ENCODE results near the gene RNF183.

Gene RNF183

GRCh38 chr9:113275157-113276131, 27.7 kb downstream of the RNF183 start, which contains the start of the genes CDC26 and PRPF4 (continued):
- no peak for TF ChIP-seq SALL2 (tag by site-specific recombination; IDR thresholded peaks at IDR 0.05; ENCODE audit: borderline replicate concordance)
- TF ChIP-seq KLF16 (tag by site-specific recombination; IDR thresholded peaks at IDR 0.05), result peak; percentile 50
- TF ChIP-seq ZNF138 (tag by site-specific recombination; IDR thresholded peaks at IDR 0.05; ENCODE audit: borderline replicate concordance), result no peak
- no peak for TF ChIP-seq BCL6B (tag by site-specific recombination; IDR thresholded peaks at IDR 0.05)
- 0 out of 2 replicates have a peak, but pooled peaks have one; percentile 50 for TF ChIP-seq KLF8 (tag by site-specific recombination; IDR thresholded peaks at IDR 0.05)
- TF ChIP-seq ZFP37 (tag by site-specific recombination; IDR thresholded peaks at IDR 0.05), result 0 out of 2 replicates have a peak, but pooled peaks have one; percentile 19
- no peak for TF ChIP-seq SETDB1 (IDR thresholded peaks at IDR 0.05; ENCODE audit: insufficient read length, low read length)
- no peak for TF ChIP-seq TCF7L2 (IDR thresholded peaks at IDR 0.05; ENCODE audit: borderline replicate concordance, low read depth, low read length)
- TF ChIP-seq ZNF501 (tag by site-specific recombination; IDR thresholded peaks at IDR 0.05), result peak; percentile 69
- no peak for TF ChIP-seq ZBTB7A (tag by site-specific recombination; IDR thresholded peaks at IDR 0.05; ENCODE audit: low read depth)
- no peak for TF ChIP-seq ZNF747 (tag by site-specific recombination; IDR thresholded peaks at IDR 0.05)
- TF ChIP-seq ZNF623 (tag by site-specific recombination; IDR thresholded peaks at IDR 0.05), result no peak
- TF ChIP-seq ZBTB21 (tag by site-specific recombination; IDR thresholded peaks at IDR 0.05), result peak; percentile 99
- TF ChIP-seq PATZ1 (tag by site-specific recombination; IDR thresholded peaks at IDR 0.05), result peak; percentile 94
- peak; percentile 86 for TF ChIP-seq EGR2 (tag by site-specific recombination; IDR thresholded peaks at IDR 0.05; ENCODE audit: low read depth)
- TF ChIP-seq GLIS1 (tag by site-specific recombination; IDR thresholded peaks at IDR 0.05), result peak; percentile 71
- TF ChIP-seq PRDM1 (tag by site-specific recombination; IDR thresholded peaks at IDR 0.05), result 0 out of 2 replicates have a peak, but pooled peaks have one; percentile 13
- TF ChIP-seq YY2 (tag by site-specific recombination; IDR thresholded peaks at IDR 0.05), result peak; percentile 81; the same call in 1 of the 2 replicates
- peak; percentile 28; the same call in 1 of the 2 replicates for TF ChIP-seq ZNF580 (tag by site-specific recombination; IDR thresholded peaks at IDR 0.05)
- no peak for TF ChIP-seq ZNF146 (tag by site-specific recombination; IDR thresholded peaks at IDR 0.05)
- TF ChIP-seq, protein P1, sequence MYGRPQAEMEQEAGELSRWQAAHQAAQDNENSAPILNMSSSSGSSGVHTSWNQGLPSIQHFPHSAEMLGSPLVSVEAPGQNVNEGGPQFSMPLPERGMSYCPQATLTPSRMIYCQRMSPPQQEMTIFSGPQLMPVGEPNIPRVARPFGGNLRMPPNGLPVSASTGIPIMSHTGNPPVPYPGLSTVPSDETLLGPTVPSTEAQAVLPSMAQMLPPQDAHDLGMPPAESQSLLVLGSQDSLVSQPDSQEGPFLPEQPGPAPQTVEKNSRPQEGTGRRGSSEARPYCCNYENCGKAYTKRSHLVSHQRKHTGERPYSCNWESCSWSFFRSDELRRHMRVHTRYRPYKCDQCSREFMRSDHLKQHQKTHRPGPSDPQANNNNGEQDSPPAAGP (tag by site-specific recombination; IDR thresholded peaks at IDR 0.05), result peak; percentile 43; the same call in 1 of the 2 replicates
- peak; percentile 57; the same call in 1 of the 2 replicates for TF ChIP-seq ZBTB8A (tag by site-specific recombination; IDR thresholded peaks at IDR 0.05)
- TF ChIP-seq ZNF404 (tag by site-specific recombination; IDR thresholded peaks at IDR 0.05), result no peak
- TF ChIP-seq, protein P2, sequence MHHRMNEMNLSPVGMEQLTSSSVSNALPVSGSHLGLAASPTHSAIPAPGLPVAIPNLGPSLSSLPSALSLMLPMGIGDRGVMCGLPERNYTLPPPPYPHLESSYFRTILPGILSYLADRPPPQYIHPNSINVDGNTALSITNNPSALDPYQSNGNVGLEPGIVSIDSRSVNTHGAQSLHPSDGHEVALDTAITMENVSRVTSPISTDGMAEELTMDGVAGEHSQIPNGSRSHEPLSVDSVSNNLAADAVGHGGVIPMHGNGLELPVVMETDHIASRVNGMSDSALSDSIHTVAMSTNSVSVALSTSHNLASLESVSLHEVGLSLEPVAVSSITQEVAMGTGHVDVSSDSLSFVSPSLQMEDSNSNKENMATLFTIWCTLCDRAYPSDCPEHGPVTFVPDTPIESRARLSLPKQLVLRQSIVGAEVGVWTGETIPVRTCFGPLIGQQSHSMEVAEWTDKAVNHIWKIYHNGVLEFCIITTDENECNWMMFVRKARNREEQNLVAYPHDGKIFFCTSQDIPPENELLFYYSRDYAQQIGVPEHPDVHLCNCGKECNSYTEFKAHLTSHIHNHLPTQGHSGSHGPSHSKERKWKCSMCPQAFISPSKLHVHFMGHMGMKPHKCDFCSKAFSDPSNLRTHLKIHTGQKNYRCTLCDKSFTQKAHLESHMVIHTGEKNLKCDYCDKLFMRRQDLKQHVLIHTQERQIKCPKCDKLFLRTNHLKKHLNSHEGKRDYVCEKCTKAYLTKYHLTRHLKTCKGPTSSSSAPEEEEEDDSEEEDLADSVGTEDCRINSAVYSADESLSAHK (tag by site-specific recombination; IDR thresholded peaks at IDR 0.05), result peak; percentile 47; the same call in 1 of the 2 replicates
- TF ChIP-seq ZBTB11 (tag by site-specific recombination; conservative IDR thresholded peaks at IDR 0.05; ENCODE audit: low read depth), result peak; percentile 90
- TF ChIP-seq SP7 (tag by site-specific recombination; IDR thresholded peaks at IDR 0.05), result peak; percentile 43; the same call in 1 of the 2 replicates
- peak; percentile 49 for TF ChIP-seq ZNF394 (tag by site-specific recombination; IDR thresholded peaks at IDR 0.05; ENCODE audit: borderline replicate concordance)

Measured in HEK293 (cell line).